LNCaP clone FGC (cell line): ENCODE measurements around the gene SPRTN.

ENCODE experiments used
- DNase-seq: peaks from one replicate; pipeline ENCODE4 v3.0.0-alpha.2; 2011; ENCODE audit warnings: low read depth
- H3K4me3 ChIP-seq: 2 replicates; pipeline ENCODE4 v1.5.1; 2011; ENCODE audit warnings: mild to moderate bottlenecking, low read depth, low read length, control low read depth
- TF ChIP-seq, protein P1 (sequence below): IDR thresholded peaks from 2 replicates; pipeline ENCODE4 v1.5.1; 2012; ENCODE audit warnings: mild to moderate bottlenecking; ENCODE audit not compliant: control insufficient read depth, insufficient read depth; ENCODE audit errors: extremely low read depth

Gene SPRTN

GRCh38 chr1:231376875-231377549, 38.9 kb downstream of the SPRTN start:
- TF ChIP-seq, protein P1, sequence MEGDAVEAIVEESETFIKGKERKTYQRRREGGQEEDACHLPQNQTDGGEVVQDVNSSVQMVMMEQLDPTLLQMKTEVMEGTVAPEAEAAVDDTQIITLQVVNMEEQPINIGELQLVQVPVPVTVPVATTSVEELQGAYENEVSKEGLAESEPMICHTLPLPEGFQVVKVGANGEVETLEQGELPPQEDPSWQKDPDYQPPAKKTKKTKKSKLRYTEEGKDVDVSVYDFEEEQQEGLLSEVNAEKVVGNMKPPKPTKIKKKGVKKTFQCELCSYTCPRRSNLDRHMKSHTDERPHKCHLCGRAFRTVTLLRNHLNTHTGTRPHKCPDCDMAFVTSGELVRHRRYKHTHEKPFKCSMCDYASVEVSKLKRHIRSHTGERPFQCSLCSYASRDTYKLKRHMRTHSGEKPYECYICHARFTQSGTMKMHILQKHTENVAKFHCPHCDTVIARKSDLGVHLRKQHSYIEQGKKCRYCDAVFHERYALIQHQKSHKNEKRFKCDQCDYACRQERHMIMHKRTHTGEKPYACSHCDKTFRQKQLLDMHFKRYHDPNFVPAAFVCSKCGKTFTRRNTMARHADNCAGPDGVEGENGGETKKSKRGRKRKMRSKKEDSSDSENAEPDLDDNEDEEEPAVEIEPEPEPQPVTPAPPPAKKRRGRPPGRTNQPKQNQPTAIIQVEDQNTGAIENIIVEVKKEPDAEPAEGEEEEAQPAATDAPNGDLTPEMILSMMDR = no peak
- no peak overlapping the region for H3K4me3 ChIP-seq
- no peak for DNase-seq

- no peak overlapping the region for H3K4me3 ChIP-seq
- TF ChIP-seq, protein P1 = no peak
Observed at GRCh38 chr1:231381729-231382128, 43.6 kb downstream of the SPRTN start.

GRCh38 chr1:231382426-231382825, 44.3 kb downstream of the SPRTN start:
- TF ChIP-seq, protein P1 = no peak
- no peak for DNase-seq
- H3K4me3 ChIP-seq = no peak overlapping the region

More at GRCh38 chr1:231381729-231382128, 43.6 kb downstream of the SPRTN start:
- no peak for DNase-seq

DNA sequence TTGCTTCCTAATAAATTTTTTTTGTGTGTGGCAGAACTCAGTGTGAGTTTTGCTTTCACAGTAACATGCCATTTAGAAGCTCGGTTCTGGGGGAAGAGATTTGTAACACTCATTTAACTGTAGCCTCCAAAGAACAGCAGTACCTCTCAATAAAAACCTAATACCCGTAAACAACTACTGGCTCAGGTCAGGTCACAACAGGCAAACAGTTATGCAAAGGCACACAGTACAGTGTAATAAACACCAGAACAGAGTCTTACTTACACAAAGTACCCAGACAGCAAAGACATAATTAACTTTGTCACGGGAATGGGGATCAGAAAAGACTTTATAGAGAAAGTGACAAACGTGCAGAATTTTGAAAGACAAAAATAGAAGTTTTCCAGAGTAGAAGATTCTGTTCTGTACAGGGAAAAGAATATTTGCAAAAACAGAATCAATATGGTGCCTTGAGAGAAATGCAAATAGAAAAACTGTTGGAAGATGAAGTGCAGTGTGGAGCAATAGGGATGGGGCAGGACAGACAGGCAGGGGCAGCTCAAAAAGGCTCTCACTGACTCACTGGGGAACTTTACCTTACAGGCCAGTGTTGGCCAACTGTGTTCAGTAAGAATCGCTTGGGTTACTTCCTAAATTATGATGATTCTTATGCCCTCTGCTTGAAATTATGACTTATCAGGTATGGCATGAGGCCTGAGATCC, 45.2 kb downstream of the SPRTN start:
- no peak overlapping the region for H3K4me3 ChIP-seq
- DNase-seq = no peak
- TF ChIP-seq, protein P1 = no peak

DNA sequence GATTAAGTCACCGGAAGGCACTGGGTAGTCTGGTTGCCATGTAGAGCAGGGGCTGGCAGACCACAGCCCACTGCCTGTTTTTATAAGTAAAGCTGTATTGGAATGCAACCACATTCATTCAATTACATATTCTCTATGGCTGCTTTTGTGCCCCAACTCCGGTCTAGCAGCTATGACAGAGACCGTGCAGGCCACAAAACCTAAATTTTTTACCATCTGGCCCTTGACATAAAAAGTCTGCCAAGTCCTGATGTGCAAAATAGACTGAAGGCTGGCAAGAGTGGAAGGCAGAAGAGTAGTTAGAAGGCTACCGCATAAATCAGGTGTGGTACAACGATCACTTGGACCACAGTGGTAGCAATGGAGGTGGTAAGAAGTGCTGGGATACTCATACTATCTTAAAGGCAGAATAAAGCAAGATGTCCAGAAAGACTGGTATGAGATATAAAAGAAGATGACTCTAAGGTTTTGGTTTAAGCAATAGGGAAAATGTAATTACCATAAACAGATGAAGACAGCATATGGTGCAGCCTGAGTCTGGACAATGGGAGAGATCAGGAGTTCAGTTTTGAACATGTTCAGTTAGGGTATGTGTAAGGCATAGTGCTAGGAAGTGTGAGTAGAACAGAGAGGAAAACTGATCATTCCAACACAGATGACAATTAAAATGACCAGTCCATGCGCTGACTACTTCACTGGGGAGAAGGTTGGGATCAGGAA, 46.8 kb downstream of the SPRTN start:
- DNase-seq = no peak
- H3K4me3 ChIP-seq = no peak overlapping the region
- TF ChIP-seq, protein P1 = no peak

GRCh38 chr1:231385416-231385748, 47.3 kb downstream of the SPRTN start:
- DNase-seq = no peak
- TF ChIP-seq, protein P1 = no peak
- no peak overlapping the region for H3K4me3 ChIP-seq
